Measurements from ENCODE around the gene LYG1.
A peak's percentile ranks its signal among the peaks of the same experiment; 100 is the strongest.
"Not testable (repeated sequence)": the region's sequence is repeated elsewhere in the genome, so short reads cannot be mapped to it uniquely, and the experiment has no call there.

LYG1 gene

DNA sequence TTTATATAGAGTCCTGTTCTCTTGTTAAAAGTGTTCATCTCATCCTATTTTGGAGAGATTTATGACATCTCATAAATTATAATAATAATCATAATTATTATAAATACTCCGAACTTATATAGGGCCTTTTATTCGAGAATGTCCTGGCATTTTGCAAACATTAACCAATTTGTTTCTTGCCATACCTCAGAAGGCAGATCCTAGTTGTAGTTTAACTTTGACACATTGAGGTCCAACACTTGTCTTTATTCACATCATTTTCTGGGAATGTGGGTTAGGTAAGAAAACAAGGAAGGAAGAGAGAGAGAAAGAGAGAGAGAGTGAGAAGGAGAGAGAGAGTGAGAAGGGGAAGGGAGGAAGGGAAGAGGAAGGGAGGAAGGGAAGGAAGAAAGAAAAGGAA is at the start of gene LYG1:
Gene LYG1 (minus strand): TSS at position 101 of the 400 bp plus-strand sequence. CDS start 5,527 bp downstream, outside the sequence.
- DNase-seq: not testable (repeated sequence)

- DNase-seq: no peak
Measured at GRCh38 chr2:99350194-99350593, 49.2 kb upstream of the LYG1 start.

DNA sequence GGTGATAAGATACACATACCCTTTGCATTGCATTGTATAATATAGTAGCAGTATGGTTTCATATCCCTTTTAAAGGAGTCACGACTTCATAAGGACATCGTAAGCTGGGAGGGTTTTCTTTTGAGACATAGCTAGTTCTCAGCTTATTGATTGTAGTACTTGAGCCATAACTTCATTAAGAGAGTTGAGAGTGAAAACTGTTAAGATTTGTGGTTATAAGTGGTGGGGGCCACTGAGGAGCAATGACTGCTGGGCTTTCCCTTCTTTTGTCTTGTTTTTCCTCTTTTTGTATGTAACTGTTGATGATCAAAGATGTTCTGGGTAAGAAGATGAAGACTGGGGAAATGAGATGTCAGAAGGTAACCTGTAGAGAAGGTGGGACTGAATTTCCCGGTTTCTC is 47.2 kb upstream of the LYG1 start:
- no peak for DNase-seq

DNA sequence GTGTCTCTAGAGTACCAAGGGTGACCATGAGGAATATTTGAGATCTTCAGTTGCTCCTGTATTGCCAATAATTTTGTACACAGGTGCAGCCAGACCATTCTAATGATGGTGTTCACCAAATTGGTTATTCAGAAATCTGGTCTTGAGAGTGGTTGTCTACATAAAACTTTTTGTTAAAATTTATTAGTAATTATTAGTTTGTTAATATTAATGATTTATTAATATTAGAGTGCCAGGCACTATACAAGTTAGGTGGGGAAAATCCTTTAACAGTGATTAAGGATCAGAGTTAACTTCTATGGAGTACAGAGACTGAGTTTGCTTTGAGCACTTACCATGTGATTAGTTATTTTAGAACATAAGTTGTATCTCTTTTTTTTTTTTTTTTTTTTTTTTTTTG is 45.2 kb upstream of the LYG1 start:
- DNase-seq: no peak

DNA sequence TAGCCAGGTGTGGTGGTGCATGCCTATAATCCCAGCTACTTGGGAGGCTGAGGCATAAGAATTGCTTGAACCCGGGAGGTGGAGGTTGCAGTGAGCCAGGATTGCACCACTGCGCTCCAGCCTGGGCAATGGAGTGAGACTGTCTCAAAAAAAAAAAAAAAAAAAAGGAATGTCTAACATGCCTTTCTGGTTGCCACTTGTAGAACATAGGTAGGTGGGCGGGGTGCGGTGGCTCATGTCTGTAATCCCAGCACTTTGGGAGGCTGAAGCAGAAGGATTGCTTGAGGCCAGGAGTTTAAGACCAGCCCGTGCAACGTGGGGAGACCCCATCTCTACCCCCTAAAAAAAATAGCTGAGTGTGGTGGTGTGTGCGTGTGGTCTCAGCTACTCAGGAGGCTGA is 44.4 kb upstream of the LYG1 start:
- not testable (repeated sequence) for DNase-seq

GRCh38 chr2:99342536-99342935 is 41.5 kb upstream of the LYG1 start:
- DNase-seq: no peak

DNA sequence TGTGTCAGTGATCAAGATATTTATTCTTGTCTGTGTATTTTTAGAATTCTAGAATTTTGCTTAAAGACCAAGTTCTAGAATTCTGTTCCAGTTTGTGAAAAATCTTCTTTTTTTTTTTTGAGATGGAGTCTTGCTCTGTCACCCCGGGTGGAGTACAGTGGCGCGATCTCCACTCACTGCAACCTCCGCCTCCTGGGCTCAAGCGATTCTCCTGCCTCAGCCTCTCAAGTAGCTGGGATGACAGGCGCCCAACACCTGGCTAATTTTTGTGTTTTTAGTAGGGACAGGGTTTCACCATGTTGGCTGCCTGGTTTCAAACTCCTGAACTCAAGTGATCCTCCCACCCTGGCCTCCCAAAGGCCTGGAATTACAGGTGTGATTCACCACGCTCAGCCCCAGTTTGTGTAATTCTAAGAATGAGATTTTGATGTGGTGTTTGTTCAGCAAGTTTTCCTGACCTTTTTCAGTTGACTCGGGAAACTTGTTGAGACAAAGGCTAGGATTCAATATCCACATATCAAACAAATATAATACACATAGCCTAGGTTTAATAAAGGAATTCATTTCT is 39.8 kb upstream of the LYG1 start:
- DNase-seq: no peak

DNA sequence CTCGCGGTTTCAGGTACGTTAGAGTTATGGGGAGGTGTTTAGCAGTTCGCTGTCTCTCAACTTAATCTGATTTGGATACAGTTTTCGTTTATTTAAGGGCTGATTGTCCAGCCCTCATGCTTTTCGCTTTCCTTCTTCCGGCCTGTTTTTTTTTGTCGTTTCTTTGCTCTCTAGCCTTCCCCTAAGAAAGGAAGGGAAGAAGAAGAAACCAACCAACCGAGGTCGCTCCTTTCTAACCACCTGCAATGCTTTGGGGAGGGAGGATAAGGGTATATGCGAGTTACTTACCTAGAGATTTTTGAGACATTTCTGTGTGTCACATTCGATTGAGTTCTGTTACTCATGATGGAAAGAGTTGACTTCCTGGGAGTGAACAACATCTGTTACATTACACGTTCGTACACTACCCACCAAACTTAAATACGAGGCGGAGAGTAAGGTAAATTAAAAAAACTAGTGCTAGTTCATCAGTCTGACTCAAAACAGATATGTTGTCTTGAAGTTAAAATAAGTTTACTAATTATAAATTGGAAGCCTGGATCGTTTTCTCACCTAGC is 37.1 kb upstream of the LYG1 start:
- DNase-seq: no peak

DNA sequence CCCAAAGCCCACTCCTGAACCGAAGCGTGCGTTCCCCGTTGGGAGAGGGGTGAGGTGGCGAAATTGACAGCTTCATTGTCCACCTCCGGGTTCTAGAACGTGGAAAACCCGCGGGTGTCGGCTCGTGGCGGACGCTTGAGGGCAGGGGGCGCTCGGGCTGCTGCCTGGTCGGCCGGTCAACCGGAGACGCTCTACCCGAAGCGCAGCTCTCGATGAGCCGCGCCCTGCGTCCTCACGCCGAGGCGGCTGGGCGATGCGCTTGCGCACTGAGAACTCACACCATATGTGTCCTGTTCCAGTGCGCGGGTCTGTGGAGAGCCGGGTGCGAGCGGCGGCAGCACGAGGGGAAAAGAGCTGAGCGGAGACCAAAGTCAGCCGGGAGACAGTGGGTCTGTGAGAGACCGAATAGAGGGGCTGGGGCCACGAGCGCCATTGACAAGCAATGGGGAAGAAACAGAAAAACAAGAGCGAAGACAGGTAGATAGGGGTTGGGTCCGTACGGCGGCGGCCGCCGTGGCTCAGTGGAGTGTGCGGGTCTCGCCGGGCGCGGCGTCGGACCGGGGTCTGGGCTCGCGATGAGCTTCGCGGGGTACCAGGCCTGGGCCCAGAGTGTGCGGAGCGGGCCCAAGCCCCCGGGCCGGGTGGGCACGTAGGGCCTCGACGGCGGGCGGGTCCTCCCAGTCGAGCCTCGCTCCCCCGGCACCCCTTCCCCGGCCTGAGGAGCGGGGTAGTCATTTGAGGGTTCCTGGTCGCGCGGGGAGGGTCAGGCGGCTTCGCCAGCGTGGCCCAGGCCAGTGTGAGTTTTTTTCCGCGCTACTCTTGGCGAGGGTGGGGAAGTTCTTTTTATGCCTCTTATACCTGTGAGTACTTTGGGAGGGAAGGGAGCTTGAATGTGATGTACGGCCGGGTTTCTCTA is 36.4 kb upstream of the LYG1 start, which contains the start of gene EIF5B:
Gene EIF5B (plus strand): TSS at position 277 of the 916 bp plus-strand sequence. CDS start 166 bp downstream, at position 443.
- peak; percentile 40 to 95 (median 92) for DNase-seq

DNA sequence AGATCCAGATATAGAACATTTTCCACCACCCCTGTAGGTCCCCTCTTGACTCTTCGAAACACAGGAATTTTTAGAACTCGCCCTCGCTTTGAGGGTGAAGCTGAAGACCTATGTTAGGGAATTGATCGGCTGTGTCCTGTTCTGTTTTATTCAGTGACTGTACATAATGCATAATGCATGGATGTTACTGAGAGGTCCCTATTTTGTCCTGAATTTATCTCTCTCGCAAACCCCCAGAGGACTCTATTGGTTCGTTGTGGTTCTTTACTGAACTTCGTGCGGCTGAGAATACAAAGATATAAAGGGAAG is 35.8 kb upstream of the LYG1 start:
- DNase-seq: no peak

- peak; percentile 80 to 99 (median 98) for DNase-seq
Measured at GRCh38 chr2:99335911-99336803, 35.2 kb upstream of the LYG1 start, which contains the start of gene TXNDC9. Gene TXNDC9 (minus strand): TSS chr2:99336333. CDS start chr2:99333210, 3,123 bp downstream.

DNA sequence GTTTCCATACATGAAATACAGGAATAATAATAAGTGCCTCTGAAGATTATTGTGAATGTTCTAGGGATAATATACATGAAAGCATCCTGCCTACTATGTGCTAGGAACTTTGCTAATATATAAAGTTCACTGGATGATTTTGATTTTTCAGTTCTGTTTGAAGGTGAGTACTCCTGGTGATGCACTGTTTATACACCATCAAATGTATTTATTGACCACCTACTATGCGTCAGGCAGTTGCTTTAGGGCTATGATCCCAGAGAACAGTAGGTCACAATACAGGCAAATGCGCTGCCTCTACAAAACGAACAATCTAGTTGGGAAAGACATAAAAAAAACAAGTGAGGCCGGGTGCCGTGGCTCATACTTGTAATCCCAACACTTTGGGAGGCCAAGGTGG is 24.4 kb upstream of the LYG1 start:
- DNase-seq: no peak

- not testable (repeated sequence) for DNase-seq
Measured at GRCh38 chr2:99317873-99318200, 16.8 kb upstream of the LYG1 start.

GRCh38 chr2:99317161-99317872 is 16.3 kb upstream of the LYG1 start:
- no peak for DNase-seq

- DNase-seq: no peak
Measured at GRCh38 chr2:99299580-99299979, 1.4 kb downstream of the LYG1 start.

- no peak for DNase-seq
Measured at GRCh38 chr2:99297994-99298393, 3.0 kb downstream of the LYG1 start.

GRCh38 chr2:99285526-99285925 is 15.5 kb downstream of the LYG1 start:
- no peak for DNase-seq

DNA sequence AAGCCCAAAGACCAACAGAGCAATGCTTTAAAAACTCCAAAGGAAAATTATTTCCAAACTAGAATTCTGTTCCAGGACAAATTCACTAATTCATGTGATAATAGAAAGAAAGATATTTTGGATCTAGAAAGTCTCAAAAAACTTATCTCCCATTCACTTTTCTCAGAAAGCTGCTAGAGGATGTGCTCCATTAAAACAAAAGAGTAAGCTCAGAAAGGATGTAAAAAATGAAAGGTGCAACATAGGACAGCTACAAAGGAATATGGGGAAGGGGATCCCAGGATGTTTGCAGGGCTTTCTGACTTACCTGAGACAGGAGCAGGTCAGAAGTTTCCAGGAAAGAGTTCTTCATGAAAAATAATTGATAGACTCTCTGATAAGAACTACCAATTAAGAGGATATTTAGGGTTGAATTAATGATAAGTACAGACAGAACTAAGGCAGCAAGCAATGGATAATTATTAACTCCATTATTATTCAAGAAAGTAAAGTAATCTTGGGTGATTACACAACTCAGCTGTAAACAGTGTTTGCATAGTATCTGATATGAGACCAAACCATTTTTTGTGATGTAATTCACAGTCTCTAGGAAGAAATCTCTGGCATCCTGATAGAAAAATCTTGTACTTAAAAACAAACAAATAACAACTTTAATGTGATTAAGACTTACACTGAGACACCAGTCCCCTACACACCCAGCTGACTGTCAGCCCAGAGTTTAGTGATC is 20.9 kb downstream of the LYG1 start:
- DNase-seq: no peak

GRCh38 chr2:99278793-99279291 is 22.2 kb downstream of the LYG1 start:
- DNase-seq: no peak

GRCh38 chr2:99278195-99278765 is 22.7 kb downstream of the LYG1 start:
- not testable (repeated sequence) for DNase-seq

DNA sequence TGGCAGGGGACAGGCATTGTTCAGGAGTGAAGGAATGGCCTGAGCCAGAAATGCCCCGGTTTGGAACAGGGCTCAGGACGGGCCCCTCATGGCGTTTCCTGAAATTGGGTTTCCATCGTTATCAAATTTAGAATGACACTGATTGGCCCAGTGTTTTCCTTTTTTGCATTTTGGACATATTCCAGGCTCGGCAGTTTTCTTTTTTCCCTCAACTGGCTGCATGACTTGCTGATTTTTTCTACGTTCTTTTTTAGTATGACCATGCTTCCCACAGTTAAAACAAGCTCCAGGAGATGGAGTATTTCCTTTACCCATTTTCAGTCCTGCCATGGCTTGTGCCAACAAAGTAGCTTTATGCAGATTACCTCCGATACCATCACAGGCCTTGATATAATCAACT is 25.1 kb downstream of the LYG1 start:
- no peak for DNase-seq
